Stomach (tissue), 4 donors: ENCODE data around the gene PTPRM.

Source experiments
- CTCF ChIP-seq, 7 experiments: fragments of 450-650 bp in 4 of 7; fragments of 200-600 bp in 3 of 7; sonication (generic) in 3 of 7; IDR thresholded peaks; one replicate each; pipeline ENCODE4 v1.5.1; 2016 to 2019; ENCODE audit warnings: antibody characterized with exemption in 7 of 7, control low read depth in 2 of 7, mild to moderate bottlenecking in 1 of 7
- POLR2A ChIP-seq, 4 donors: fragments of 450-650 bp; IDR thresholded peaks; one replicate each; pipeline ENCODE4 v1.6.1; 2016; ENCODE audit warnings: antibody characterized with exemption in 4 of 4, control low read depth in 2 of 4, mild to moderate bottlenecking in 1 of 4, moderate library complexity in 1 of 4

- TF ChIP-seq CTCF (IDR thresholded peaks at IDR 0.05): no peak
- no peak for TF ChIP-seq POLR2A (IDR thresholded peaks at IDR 0.05)
These were observed 707.3 kb downstream of the PTPRM start for GRCh38 chr18:8274370-8274769.
